MV-4-11 (cell line): ENCODE measurements around the gene CUL4A.
"Not testable (repeated sequence)": the region's sequence is repeated elsewhere in the genome, so short reads cannot be mapped to it uniquely, and the experiment has no call there.

ENCODE experiments used
- DNase-seq: peaks from one replicate; lab custom pipeline; 2025; lab: John Stamatoyannopoulos, UW

The CUL4A gene

GRCh38 chr13:113292021-113292862, 82.8 kb downstream of the CUL4A start:
- DNase-seq: peak; percentile 33

DNA sequence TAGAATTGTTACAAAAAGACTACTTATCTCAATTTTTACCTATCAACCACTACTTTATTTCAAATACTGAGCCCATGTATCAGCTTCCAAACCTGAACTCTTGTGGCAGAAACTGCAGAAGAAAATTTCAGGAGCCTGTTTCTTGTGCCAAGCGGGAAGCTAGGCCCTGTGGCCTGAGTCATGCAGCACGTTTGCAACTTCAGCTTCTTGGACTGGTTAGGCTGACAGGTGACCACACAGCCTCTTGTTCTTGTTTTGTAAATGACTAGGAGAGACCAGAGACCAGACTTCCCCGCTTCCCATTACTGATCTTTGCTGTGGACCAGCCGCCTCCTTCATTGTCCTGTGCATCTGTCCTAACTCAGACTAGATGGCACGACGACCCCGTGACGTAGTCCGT, 84.3 kb downstream of the CUL4A start:
- no peak for DNase-seq

DNA sequence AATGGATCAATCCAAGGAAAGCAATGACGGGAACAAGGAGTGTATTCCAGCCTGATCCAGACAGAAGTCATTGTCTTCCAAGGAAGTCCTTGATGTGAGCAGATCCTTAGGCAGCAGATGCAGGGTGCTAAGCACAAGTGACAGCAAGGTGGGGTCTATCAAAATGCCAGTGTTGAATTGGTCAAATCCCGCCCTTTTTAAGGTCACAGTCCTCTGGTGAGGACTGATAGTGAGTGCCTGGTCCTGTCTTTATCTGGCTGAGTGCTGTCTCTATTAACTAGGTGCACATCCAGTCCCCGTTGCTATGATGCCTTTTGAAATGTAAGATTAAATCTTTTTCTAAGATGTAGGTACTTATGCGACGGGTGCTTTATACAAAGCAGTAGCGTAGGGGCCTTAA, 86.4 kb downstream of the CUL4A start:
- DNase-seq: no peak

- peak; percentile 98 for DNase-seq
These were observed 87.5 kb downstream of the CUL4A start, which contains the start of gene LAMP1 for GRCh38 chr13:113296823-113297369. TSS of gene LAMP1 (plus strand) at chr13:113297239. CDS start at chr13:113297435, 196 bp downstream.

- no peak for DNase-seq
These were observed 88.1 kb downstream of the CUL4A start for GRCh38 chr13:113297370-113298042.

GRCh38 chr13:113298043-113298945, 88.9 kb downstream of the CUL4A start:
- DNase-seq: peak; percentile 47

- peak; percentile 94 for DNase-seq
These were observed 90.5 kb downstream of the CUL4A start for GRCh38 chr13:113299951-113300350.

DNA sequence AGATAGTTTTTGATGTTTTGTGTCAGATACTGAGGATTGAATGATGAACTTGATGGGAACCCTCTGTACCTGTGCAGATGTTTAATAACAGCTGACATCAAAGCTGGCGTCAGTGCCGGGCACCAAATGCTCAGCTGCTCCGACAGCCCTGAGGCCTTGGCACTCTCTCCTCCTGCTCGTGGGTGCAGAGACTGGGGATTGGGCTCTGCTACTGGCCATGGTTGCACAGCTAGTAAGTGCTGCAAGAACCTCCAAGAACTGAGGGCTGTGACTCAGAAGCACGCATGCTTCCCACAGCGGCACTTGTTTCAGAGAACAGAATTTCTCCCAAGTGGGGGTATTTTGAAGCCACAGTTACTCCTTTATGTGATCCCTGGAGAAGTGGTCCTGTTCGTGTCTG, 93.6 kb downstream of the CUL4A start:
- peak; percentile 6 for DNase-seq

GRCh38 chr13:113304121-113304520, 94.7 kb downstream of the CUL4A start:
- no peak for DNase-seq

- no peak for DNase-seq
These were observed 95.8 kb downstream of the CUL4A start for GRCh38 chr13:113305208-113305607.

DNA sequence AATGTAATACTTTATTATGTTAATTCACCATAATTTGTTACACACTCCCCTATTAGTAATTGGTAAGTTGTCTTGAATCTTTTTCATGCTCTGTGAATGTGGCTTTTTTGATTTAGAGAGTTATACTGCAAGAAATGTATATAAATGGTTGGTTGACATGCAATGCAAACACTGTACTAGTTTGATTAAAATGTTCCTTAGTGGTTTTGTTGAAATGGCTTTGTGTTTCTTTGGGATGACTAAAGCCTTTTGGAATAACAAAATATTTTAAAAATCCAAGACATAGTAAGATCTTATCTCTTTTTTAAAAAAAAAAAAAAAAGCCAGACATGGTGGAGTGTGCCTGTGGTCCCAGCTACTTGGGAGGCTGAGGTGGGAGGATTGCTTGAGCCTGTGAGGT, 98.1 kb downstream of the CUL4A start:
- DNase-seq: no peak

DNA sequence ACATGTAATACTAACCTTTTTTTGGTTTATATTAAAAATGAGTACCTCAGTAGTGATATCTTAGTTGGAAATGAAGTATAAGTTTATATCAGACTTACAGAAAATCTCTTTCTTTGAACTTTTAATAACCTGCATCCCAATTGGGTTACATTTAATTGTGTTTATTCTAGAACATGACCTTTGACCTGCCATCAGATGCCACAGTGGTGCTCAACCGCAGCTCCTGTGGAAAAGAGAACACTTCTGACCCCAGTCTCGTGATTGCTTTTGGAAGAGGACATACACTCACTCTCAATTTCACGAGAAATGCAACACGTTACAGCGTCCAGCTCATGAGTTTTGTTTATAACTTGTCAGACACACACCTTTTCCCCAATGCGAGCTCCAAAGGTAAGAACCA, 100.1 kb downstream of the CUL4A start:
- no peak for DNase-seq

DNA sequence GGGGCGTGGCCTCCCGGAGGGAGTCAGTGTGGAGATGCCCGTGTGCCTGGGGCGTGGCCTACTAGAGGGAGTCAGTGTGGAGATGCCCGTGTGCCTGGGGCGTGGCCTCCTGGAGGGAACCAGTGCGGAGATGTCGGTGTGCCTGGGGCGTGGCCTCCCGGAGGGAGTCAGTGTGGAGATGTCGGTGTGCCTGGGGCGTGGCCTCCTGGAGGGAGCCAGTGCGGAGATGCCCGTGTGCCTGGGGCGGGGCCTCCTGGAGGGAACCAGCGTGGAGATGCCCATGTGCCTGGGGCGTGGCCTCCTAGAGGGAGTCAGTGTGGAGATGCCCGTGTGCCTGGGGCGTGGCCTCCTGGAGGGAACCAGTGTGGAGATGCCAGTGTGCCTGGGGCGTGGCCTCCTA, 104.7 kb downstream of the CUL4A start:
- DNase-seq: not testable (repeated sequence)

DNA sequence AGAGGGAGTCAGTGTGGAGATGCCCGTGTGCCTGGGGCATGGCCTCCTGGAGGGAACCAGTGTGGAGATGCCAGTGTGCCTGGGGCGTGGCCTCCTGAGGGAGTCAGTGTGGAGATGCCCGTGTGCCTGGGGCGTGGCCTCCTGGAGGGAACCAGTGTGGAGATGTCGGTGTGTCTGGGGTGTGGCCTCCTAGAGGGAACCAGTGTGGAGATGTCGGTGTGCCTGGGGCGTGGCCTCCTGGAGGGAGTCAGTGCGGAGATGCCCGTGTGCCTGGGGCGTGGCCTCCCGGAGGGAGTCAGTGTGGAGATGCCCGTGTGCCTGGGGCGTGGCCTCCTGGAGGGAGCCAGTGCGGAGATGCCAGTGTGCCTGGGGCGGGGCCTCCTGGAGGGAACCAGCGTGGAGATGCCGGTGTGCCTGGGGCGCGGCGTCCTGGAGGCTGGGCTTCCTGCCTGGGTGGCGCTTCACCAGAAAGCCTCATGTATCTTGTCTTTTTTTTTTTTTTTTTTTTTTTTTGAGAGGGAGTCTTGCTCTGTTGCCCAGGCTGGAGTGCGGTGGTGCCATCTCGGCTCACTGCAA, 105.6 kb downstream of the CUL4A start:
- not testable (repeated sequence) for DNase-seq

DNA sequence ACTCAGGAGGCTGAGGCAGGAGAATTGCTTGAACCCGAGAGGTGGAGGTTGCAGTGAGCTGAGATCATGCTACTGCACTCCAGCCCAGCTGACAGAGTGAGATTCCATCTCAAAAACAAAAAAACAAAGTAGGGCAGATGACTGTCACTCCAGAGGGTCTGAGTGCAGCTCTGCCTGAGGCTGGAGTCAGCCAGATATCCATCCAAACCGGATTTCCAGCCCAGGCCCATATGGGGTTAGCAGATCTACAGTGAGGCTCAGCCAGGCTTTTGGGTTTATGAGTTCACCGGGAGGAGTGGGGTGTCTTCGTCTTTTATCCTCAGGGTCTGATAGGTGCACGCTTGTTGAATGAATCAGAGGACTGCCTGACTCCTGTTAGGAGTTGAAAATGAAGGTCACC, 106.6 kb downstream of the CUL4A start:
- no peak for DNase-seq
